Naive thymus-derived CD8-positive, alpha-beta T cell (primary cell): ENCODE data around the gene NOS3. TPM values are rescaled to one million over a fixed set of nuclear protein-coding genes. Genes with fewer than 3 reads are reported as not detected.
A peak's percentile ranks its signal among the peaks of the same experiment; 100 is the strongest.
"Not testable (repeated sequence)": the region's sequence is repeated elsewhere in the genome, so short reads cannot be mapped to it uniquely, and the experiment has no call there.

Source experiments
- ATAC-seq, 2 donors: fragments of 150-1000 bp; cut with Tn5 transposase in 1 of 2; sonication (Bioruptor Pico), chemical (Tn5 transposase) in 1 of 2; 1 replicate in 1 of 2; 2 replicates in 1 of 2; pipeline ENCODE4 v1.10.0; 2021; ENCODE audit warnings: mild to moderate bottlenecking in 2 of 2, moderate library complexity in 2 of 2
- POLR2A ChIA-PET: fragments of 350-600 bp; sonication (Branson Sonifier 250); formaldehyde crosslinking; loops from one replicate; lab custom pipeline; 2021; ENCODE audit warnings: antibody characterized with exemption; lab: Charles Lee
- DNase-seq, 10 donors: peaks; one replicate each; pipeline versions ENCODE4 v3.0.0 to v3.0.0-alpha.2; 2020 to 2022
- H3K27ac Mint-ChIP-seq, 10 donors: one replicate each; pipeline ENCODE4 v1.8.0; 2020 to 2022; ENCODE audit warnings: mild to moderate bottlenecking in 10 of 10, mixed read lengths in 10 of 10, moderate library complexity in 4 of 10, inconsistent platforms in 1 of 10
- H3K27me3 Mint-ChIP-seq, 5 donors: one replicate each; pipeline ENCODE4 v1.8.0; 2021 to 2022; ENCODE audit warnings: mixed read lengths in 5 of 5
- H3K36me3 Mint-ChIP-seq, 3 donors: one replicate each; pipeline ENCODE4 v1.8.0; 2020 to 2022; ENCODE audit warnings: mixed read lengths in 3 of 3, mild to moderate bottlenecking in 2 of 3, inconsistent platforms in 1 of 3
- H3K4me1 Mint-ChIP-seq, 4 donors: one replicate each; pipeline ENCODE4 v1.8.0; 2021 to 2022; ENCODE audit warnings: mixed read lengths in 4 of 4
- H3K4me3 Mint-ChIP-seq, 10 donors: one replicate each; pipeline ENCODE4 v1.8.0; 2020 to 2022; ENCODE audit warnings: mild to moderate bottlenecking in 10 of 10, mixed read lengths in 10 of 10, moderate library complexity in 6 of 10, inconsistent platforms in 1 of 10
- H3K9me3 Mint-ChIP-seq, 9 donors: one replicate each; pipeline ENCODE4 v1.8.0; 2020 to 2022; ENCODE audit warnings: mixed read lengths in 9 of 9, mild to moderate bottlenecking in 3 of 9, inconsistent platforms in 1 of 9, moderate library complexity in 1 of 9
- polyA plus RNA-seq, 3 donors: library from polyadenylated mRNA; unstranded; fragments of 300-500 nt; fragmentation: Illumina TruSeq; gene quantifications; one replicate each; pipeline ENCODE4 v1.2.3, GENCODE V29; 2021
- total RNA-seq, 8 experiments: library from RNA in 2 of 8; stranded (reverse) in 2 of 8; gene quantifications; one replicate each; pipeline ENCODE4 v1.2.3 and lab custom pipeline; 2021 to 2026

NOS3 gene
- total and polyA plus RNA-seq, 5 experiments from 2014 or later: 1.4 to 3.3 (median 1.8) TPM

GRCh38 chr7:151009327-151010036, 18.7 kb downstream of the NOS3 start:
- POLR2A ChIA-PET: interaction anchor here (0.6 to 7.2 kb wide), 13 partner anchors 9 to 642 kb away, joined by 3 to 65 read pairs (median 4); partner anchors contain the start of genes ABCB8 and NOS3
- no peaks in the 10 kb centered on the region for H3K36me3 Mint-ChIP-seq
- ATAC-seq: no peak
- peaks cover 0 to 3% (median 0%) of the 10 kb centered on the region in 5 donors for H3K27me3 Mint-ChIP-seq
- H3K4me3 Mint-ChIP-seq: peak overlapping the region in 4 of 10 donors; percentile 20 to 83 (median 64)
- peaks cover 28 to 73% (median 69%) of the 10 kb centered on the region in 4 donors for H3K4me1 Mint-ChIP-seq
- no peak for DNase-seq
- no peaks in the 10 kb centered on the region for H3K9me3 Mint-ChIP-seq
- H3K27ac Mint-ChIP-seq: peak overlapping the region in 7 of 10 donors; percentile 31 to 99 (median 93)

- no peaks in the 10 kb centered on the region for H3K9me3 Mint-ChIP-seq
- no peaks in the 10 kb centered on the region for H3K36me3 Mint-ChIP-seq
- no peak for ATAC-seq
- no peak for DNase-seq
- H3K4me1 Mint-ChIP-seq: peaks cover 30 to 78% (median 73%) of the 10 kb centered on the region in 4 donors
- H3K27ac Mint-ChIP-seq: peak overlapping the region in 9 of 10 donors; percentile 69 to 100 (median 95)
- peak overlapping the region in 4 of 10 donors; percentile 33 to 74 (median 64) for H3K4me3 Mint-ChIP-seq
- H3K27me3 Mint-ChIP-seq: peaks cover 0 to 3% (median 0%) of the 10 kb centered on the region in 5 donors
- POLR2A ChIA-PET: interaction anchor here (0.6 to 7.2 kb wide), 9 partner anchors 8 to 643 kb away, joined by 3 to 65 read pairs (median 7); partner anchors contain the start of gene ABCB8
Observed at GRCh38 chr7:151010037-151010306, 19.2 kb downstream of the NOS3 start.

- H3K4me1 Mint-ChIP-seq: peaks cover 35 to 81% (median 79%) of the 10 kb centered on the region in 4 donors
- ATAC-seq (peak; percentile 1 to 8), DNase-seq (peak in 4 of 10 donors; percentile 30 to 48 (median 44))
- peaks cover 0 to 3% (median 0%) of the 10 kb centered on the region in 5 donors for H3K27me3 Mint-ChIP-seq
- POLR2A ChIA-PET: interaction anchor here (0.6 to 7.2 kb wide), 10 partner anchors 8 to 49 kb away, joined by 3 to 65 read pairs (median 8); partner anchors contain the start of genes ABCB8 and SLC4A2
- H3K4me3 Mint-ChIP-seq: peak overlapping the region; percentile 4 to 74 (median 62)
- H3K27ac Mint-ChIP-seq: peak overlapping the region; percentile 76 to 100 (median 95)
- H3K9me3 Mint-ChIP-seq: no peaks in the 10 kb centered on the region
- H3K36me3 Mint-ChIP-seq: no peaks in the 10 kb centered on the region
Observed at GRCh38 chr7:151010307-151011096, 19.7 kb downstream of the NOS3 start.

- no peaks in the 10 kb centered on the region for H3K36me3 Mint-ChIP-seq
- peak overlapping the region in 9 of 10 donors; percentile 47 to 74 (median 61) for H3K4me3 Mint-ChIP-seq
Observed at GRCh38 chr7:151011097-151011409, 20.2 kb downstream of the NOS3 start.

GRCh38 chr7:151011616-151012015, 20.8 kb downstream of the NOS3 start:
- H3K9me3 Mint-ChIP-seq, H3K36me3 Mint-ChIP-seq, DNase-seq, H3K27me3 Mint-ChIP-seq, ATAC-seq: not testable (repeated sequence)
- peak overlapping the region; percentile 90 to 100 (median 100) for H3K27ac Mint-ChIP-seq
- peak overlapping the region in 9 of 10 donors; percentile 24 to 97 (median 66) for H3K4me3 Mint-ChIP-seq
- H3K4me1 Mint-ChIP-seq: peaks cover 41 to 90% (median 84%) of the 10 kb centered on the region in 4 donors
- POLR2A ChIA-PET: interaction anchor here (0.7 to 7.2 kb wide), 6 partner anchors 7 to 275 kb away, joined by 3 to 65 read pairs (median 16); partner anchors contain the start of gene ABCB8

More at GRCh38 chr7:151011097-151011409, 20.2 kb downstream of the NOS3 start:
- Mint-ChIP-seq H3K27me3 (peaks cover 0 to 3% (median 0%) of the 10 kb centered on the region in 5 donors), H3K27ac (peak overlapping the region; percentile 76 to 100 (median 95)), H3K9me3 (no peaks in the 10 kb centered on the region), H3K4me1 (peaks cover 37 to 84% (median 80%) of the 10 kb centered on the region in 4 donors)
- no peak for ATAC-seq
- POLR2A ChIA-PET: interaction anchor here (0.8 to 7.2 kb wide), 6 partner anchors 7 to 48 kb away, joined by 3 to 65 read pairs (median 16); partner anchors contain the start of genes ABCB8 and SLC4A2
- no peak for DNase-seq

GRCh38 chr7:151012031-151012692, 21.3 kb downstream of the NOS3 start:
- no peak for DNase-seq
- no peak for ATAC-seq
- Mint-ChIP-seq H3K4me3 (peak overlapping the region; percentile 44 to 98 (median 77)), H3K4me1 (peaks cover 45 to 92% (median 88%) of the 10 kb centered on the region in 4 donors), H3K9me3 (no peaks in the 10 kb centered on the region), H3K27ac (peak overlapping the region; percentile 93 to 100 (median 100)), H3K27me3 (peaks cover 0 to 3% (median 0%) of the 10 kb centered on the region in 5 donors), H3K36me3 (no peaks in the 10 kb centered on the region)
- POLR2A ChIA-PET: interaction anchor here (0.7 to 7.2 kb wide), 10 partner anchors 6 to 275 kb away, joined by 3 to 65 read pairs (median 16); partner anchors contain the start of genes ABCB8 and CDK5

- peak in 1 of 10 donors; percentile 44 for DNase-seq
- peak overlapping the region; percentile 93 to 100 (median 100) for H3K27ac Mint-ChIP-seq
- peak overlapping the region; percentile 44 to 98 (median 77) for H3K4me3 Mint-ChIP-seq
- peak; percentile 2 to 4 for ATAC-seq
- POLR2A ChIA-PET: interaction anchor here (0.9 to 3.9 kb wide), 7 partner anchors 14 to 45 kb away, joined by 3 to 37 read pairs (median 17); partner anchors contain the start of genes ABCB8 and CDK5
- peaks cover 44 to 92% (median 88%) of the 10 kb centered on the region in 4 donors for H3K4me1 Mint-ChIP-seq
- H3K27me3 Mint-ChIP-seq: peaks cover 0 to 3% (median 0%) of the 10 kb centered on the region in 5 donors
- H3K9me3 Mint-ChIP-seq: no peaks in the 10 kb centered on the region
- H3K36me3 Mint-ChIP-seq: no peaks in the 10 kb centered on the region
Observed at GRCh38 chr7:151012911-151013347, 22.1 kb downstream of the NOS3 start.

GRCh38 chr7:151013356-151013732, 22.5 kb downstream of the NOS3 start:
- Mint-ChIP-seq H3K27me3 (peaks cover 0 to 3% (median 0%) of the 10 kb centered on the region in 5 donors), H3K27ac (peak overlapping the region in 9 of 10 donors; percentile 98 to 100 (median 100)), H3K4me1 (peaks cover 47 to 92% (median 88%) of the 10 kb centered on the region in 4 donors), H3K9me3 (no peaks in the 10 kb centered on the region), H3K4me3 (peak overlapping the region; percentile 72 to 98 (median 95)), H3K36me3 (no peaks in the 10 kb centered on the region)
- POLR2A ChIA-PET: interaction anchor here (0.6 to 3.7 kb wide), 18 partner anchors 8 to 529 kb away, joined by 3 to 37 read pairs (median 4); partner anchors contain the start of genes ABCB8, ABCF2, CDK5 and FASTK
- DNase-seq (no peak), ATAC-seq (no peak)

GRCh38 chr7:151013733-151014497, 23.1 kb downstream of the NOS3 start:
- no peaks in the 10 kb centered on the region for H3K36me3 Mint-ChIP-seq
- peaks cover 0 to 3% (median 0%) of the 10 kb centered on the region in 5 donors for H3K27me3 Mint-ChIP-seq
- H3K4me1 Mint-ChIP-seq: peaks cover 51 to 92% (median 87%) of the 10 kb centered on the region in 4 donors
- H3K9me3 Mint-ChIP-seq: no peaks in the 10 kb centered on the region
- POLR2A ChIA-PET: interaction anchor here (0.6 to 3.7 kb wide), 20 partner anchors 8 to 1412 kb away, joined by 3 to 37 read pairs (median 4); partner anchors contain the start of genes ABCB8, ABCF2, CDK5 and FASTK
- ATAC-seq (peak; percentile 64 to 71), DNase-seq (peak; percentile 82 to 99 (median 94))
- peak overlapping the region; percentile 98 to 100 (median 100) for H3K27ac Mint-ChIP-seq
- peak overlapping the region; percentile 86 to 98 (median 96) for H3K4me3 Mint-ChIP-seq

GRCh38 chr7:151014950-151015349, 24.1 kb downstream of the NOS3 start:
- peak in 2 of 10 donors; percentile 45 to 77 for DNase-seq
- Mint-ChIP-seq H3K4me3 (peak overlapping the region; percentile 86 to 98 (median 96)), H3K27ac (peak overlapping the region; percentile 98 to 100 (median 100)), H3K9me3 (no peaks in the 10 kb centered on the region), H3K27me3 (peaks cover 0 to 5% (median 0%) of the 10 kb centered on the region in 5 donors), H3K4me1 (peaks cover 55 to 92% (median 86%) of the 10 kb centered on the region in 4 donors), H3K36me3 (no peaks in the 10 kb centered on the region)
- POLR2A ChIA-PET: interaction anchor here (0.7 to 3.7 kb wide), 10 partner anchors 11 to 487 kb away, joined by 3 to 37 read pairs (median 8); partner anchors contain the start of genes ABCB8, CDK5 and FASTK
- ATAC-seq: no peak
